SH-SY5Y (cell line): ENCODE data around the gene PRKD1.

Experiments
- GATA2 ChIP-seq: IDR thresholded peaks from 2 replicates; pipeline ENCODE4 v1.6.1; 2011; ENCODE audit warnings: mild to moderate bottlenecking, low read depth, low read length
- GATA3 ChIP-seq: IDR thresholded peaks from 2 replicates; pipeline ENCODE4 v1.6.1; 2011; ENCODE audit warnings: low read depth, mild to moderate bottlenecking, low read length, moderate library complexity

- no peak for TF ChIP-seq GATA2
- TF ChIP-seq GATA3 = no peak
These were observed 70.1 kb downstream of the PRKD1 start for GRCh38 chr14:29857551-29857950.
